Endothelial cell (in vitro differentiated cells): Measurements from ENCODE around the gene SLIT1. TPM values are rescaled to one million over a fixed set of nuclear protein-coding genes. Genes with fewer than 3 reads are reported as not detected.

ENCODE experiments used
- DNase-seq: peaks from one replicate; pipeline ENCODE4 v3.0.0; 2021; ENCODE audit warnings: low spot score
- H3K27ac Mint-ChIP-seq: one replicate; pipeline ENCODE4 v1.8.0; 2021; ENCODE audit warnings: mixed read lengths, inconsistent platforms; ENCODE audit not compliant: unreplicated experiment
- H3K27me3 Mint-ChIP-seq: one replicate; pipeline ENCODE4 v1.8.0; 2021; ENCODE audit warnings: mild to moderate bottlenecking, moderate library complexity, mixed read lengths, inconsistent platforms; ENCODE audit not compliant: unreplicated experiment
- H3K36me3 Mint-ChIP-seq: one replicate; pipeline ENCODE4 v1.8.0; 2021; ENCODE audit warnings: mild to moderate bottlenecking, low read depth, mixed read lengths, inconsistent platforms; ENCODE audit not compliant: unreplicated experiment
- H3K4me1 Mint-ChIP-seq: one replicate; pipeline ENCODE4 v1.8.0; 2021; ENCODE audit warnings: mild to moderate bottlenecking, mixed read lengths, inconsistent platforms; ENCODE audit not compliant: unreplicated experiment
- H3K4me3 Mint-ChIP-seq: one replicate; pipeline ENCODE4 v1.8.0; 2021; ENCODE audit warnings: mild to moderate bottlenecking, mixed read lengths, inconsistent platforms; ENCODE audit not compliant: unreplicated experiment
- H3K9me3 Mint-ChIP-seq: one replicate; pipeline ENCODE4 v1.8.0; 2021; ENCODE audit warnings: mixed read lengths, inconsistent platforms; ENCODE audit not compliant: unreplicated experiment
- CTCF ChIP-seq: fragments of 200-600 bp; sonication (generic); IDR thresholded peaks from one replicate; pipeline ENCODE4 v1.5.0; 2021; ENCODE audit warnings: antibody characterized with exemption; ENCODE audit not compliant: unreplicated experiment
- total RNA-seq: library from RNA; stranded (reverse); fragmentation: NEBNext Ultra II Directional; extraction: Animal tissue kit (Norgen Biotek cat#: 25700); gene quantifications from one replicate; pipeline ENCODE4 v1.2.1, GENCODE V29; 2021; ENCODE audit not compliant: unreplicated experiment

Gene SLIT1
- total RNA-seq, 1 donor from 2014 or later, result 0.54 TPM

DNA sequence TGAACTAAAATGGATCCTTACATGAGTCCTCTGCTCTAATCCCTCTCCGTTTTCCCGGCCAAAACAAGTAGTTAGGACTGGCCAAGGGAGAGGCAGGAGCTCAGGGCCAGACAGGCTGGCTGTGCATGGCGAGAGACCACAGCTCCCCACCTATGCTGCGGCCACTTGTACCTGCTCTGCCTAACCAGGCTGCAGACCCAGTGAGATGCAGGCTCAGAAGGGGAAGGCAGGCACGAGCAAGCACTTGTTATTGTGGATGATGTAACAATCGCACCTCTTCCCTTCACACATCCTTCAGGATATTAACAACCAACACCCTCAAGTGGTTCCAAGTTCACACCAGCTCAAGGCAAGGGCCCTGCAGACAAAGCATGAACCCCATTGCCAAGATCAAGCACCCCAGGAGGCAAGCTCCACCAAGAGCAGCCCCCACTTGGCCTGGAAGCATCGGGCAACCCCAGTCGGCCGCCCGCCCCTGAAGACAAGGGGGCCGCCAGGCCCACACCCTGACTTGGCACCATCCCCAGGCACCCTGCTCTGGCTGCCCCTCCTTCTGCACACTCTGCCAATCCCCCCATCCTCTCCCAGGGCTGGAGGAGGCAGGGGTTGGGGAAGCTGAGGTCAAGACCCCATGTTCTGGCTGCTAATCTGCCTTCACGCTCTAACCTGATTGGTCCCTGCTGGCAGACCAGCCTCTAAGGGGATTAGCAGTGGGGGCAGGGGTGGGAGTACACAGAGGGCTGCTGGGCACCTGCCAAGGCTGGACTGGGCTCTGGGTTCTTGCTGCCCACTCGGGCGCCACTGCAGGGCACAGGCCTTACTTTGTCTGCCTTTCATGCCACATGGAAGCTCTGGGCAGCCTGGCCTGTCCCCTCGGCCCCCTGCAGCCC is 111.3 kb downstream of the SLIT1 start:
- Mint-ChIP-seq H3K9me3 (no peaks in the 10 kb centered on the region), H3K36me3 (no peaks in the 10 kb centered on the region), H3K4me3 (no peak overlapping the region), H3K27ac (peak overlapping the region; percentile 13), H3K27me3 (peaks cover 3% of the 10 kb centered on the region), H3K4me1 (no peaks in the 10 kb centered on the region)
- no peak for TF ChIP-seq CTCF
- DNase-seq, result no peak

DNA sequence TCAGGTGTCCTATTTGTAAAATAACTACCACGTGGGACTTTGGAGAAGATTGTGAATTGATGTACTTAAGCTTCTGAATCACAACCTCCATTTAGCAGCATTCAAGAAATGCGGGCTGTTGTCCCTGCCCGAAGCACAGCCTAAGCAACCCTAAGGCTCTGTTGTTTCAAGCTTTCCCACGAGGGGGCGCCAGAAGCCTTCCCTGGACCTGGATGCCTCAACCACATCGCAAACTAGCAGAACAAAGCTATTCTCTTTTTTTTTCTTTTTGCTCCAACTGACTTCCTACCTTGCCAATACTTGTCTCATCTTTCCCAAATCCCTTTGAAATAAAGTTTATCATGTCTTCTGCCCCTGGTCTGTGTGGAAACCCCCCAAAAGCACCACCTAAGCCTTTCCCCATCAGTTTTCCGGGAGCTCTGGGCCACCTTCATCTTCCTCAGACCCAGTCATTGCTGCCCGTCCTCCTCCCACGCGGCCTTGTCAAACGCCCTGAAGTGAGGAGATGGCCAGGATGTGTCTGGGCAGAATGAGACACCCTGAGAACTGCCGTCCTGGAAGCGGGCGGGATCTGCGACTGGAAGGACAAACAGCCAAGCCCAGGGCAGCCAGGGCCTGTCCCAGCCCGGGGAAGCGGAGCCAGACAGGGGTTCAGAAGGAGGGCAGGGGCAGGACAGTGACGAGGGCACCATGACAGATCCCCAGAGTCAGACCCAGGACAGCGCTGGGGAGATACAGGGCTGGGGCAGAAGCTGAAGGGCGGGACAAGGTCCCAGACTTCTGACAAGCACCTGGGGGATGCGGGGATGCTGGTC is 112.7 kb downstream of the SLIT1 start:
- Mint-ChIP-seq H3K27ac (no peak overlapping the region), H3K36me3 (no peaks in the 10 kb centered on the region), H3K4me3 (no peak overlapping the region), H3K4me1 (no peaks in the 10 kb centered on the region), H3K27me3 (peaks cover 3% of the 10 kb centered on the region), H3K9me3 (no peaks in the 10 kb centered on the region)
- peak; percentile 93 for DNase-seq
- TF ChIP-seq CTCF, result peak; percentile 92

GRCh38 chr10:97071496-97071895 is 114.3 kb downstream of the SLIT1 start:
- TF ChIP-seq CTCF, result no peak
- H3K4me1 Mint-ChIP-seq, result no peaks in the 10 kb centered on the region

DNA sequence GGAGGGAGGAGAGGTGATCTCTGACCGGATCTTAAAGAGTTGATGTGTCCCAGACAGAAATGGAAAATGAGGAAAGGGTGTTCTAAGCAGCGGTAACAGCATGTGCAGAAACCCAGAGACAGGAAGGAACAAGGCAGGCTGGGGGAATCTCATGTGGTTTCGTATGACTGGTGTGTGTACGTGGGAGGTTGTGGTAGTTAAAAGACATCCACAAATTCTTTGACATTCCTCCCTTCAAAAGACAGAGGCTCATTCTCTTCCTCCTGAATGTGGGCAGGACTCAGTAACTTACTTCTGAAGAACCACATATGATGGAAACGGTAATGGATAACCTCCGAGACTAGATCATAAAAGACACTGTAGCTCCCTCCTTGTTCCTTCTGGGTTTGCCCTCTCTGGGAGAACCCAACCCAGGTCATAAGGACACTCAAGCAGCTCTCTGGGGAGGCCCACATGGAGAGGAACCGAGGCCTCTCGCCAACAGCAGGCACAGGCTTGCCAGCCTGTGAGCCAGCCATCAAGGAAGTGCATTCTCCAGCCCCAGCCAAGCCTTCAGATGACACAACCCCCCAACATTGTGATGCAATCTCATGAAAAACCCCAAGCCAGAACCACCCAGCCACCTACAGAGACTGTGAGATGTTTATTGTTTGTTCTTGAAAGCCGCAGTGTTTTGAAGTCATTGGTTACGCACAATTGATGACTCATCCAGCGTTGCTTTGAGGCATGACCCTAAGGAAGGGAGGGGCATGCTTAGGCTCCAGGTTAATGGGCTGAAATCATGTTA is 116.0 kb downstream of the SLIT1 start:
- Mint-ChIP-seq H3K4me3 (no peak overlapping the region), H3K27ac (no peak overlapping the region), H3K36me3 (no peaks in the 10 kb centered on the region), H3K4me1 (no peaks in the 10 kb centered on the region), H3K9me3 (no peaks in the 10 kb centered on the region), H3K27me3 (peaks cover 2% of the 10 kb centered on the region)
- DNase-seq, result no peak
- TF ChIP-seq CTCF, result no peak

More at GRCh38 chr10:97071496-97071895, 114.3 kb downstream of the SLIT1 start:
- Mint-ChIP-seq H3K36me3 (no peaks in the 10 kb centered on the region), H3K27ac (no peak overlapping the region), H3K9me3 (no peaks in the 10 kb centered on the region), H3K27me3 (peaks cover 3% of the 10 kb centered on the region), H3K4me3 (no peak overlapping the region)
- DNase-seq, result no peak
